ENCODE results near the gene PRPF38B.

GRCh38 chr1:108732398-108732797, 40.3 kb downstream of the PRPF38B start:
- no peak for TF ChIP-seq EP300 (IDR thresholded peaks at IDR 0.05)
- TF ChIP-seq CTCF (IDR thresholded peaks at IDR 0.05): no peak
- no peak for TF ChIP-seq POLR2A (IDR thresholded peaks at IDR 0.05)
- TF ChIP-seq POLR2AphosphoS5 (IDR thresholded peaks at IDR 0.05): no peak

Data from stomach (tissue), 4 donors.